PC-9 (cell line): ENCODE data around the gene GALNT9.

ENCODE experiments used
- EZH2 ChIP-seq: fragments of 200-600 bp; sonication (generic); IDR thresholded peaks from 2 replicates; pipeline ENCODE4 v1.8.0; 2017; ENCODE audit warnings: antibody characterized with exemption, low read depth
- TF ChIP-seq, protein P1 (sequence below): fragments of 200-600 bp; sonication (generic); conservative IDR thresholded peaks from 2 replicates; pipeline ENCODE4 v1.6.1; 2017; ENCODE audit warnings: mixed run types, antibody characterized with exemption, mild to moderate bottlenecking, moderate library complexity

DNA sequence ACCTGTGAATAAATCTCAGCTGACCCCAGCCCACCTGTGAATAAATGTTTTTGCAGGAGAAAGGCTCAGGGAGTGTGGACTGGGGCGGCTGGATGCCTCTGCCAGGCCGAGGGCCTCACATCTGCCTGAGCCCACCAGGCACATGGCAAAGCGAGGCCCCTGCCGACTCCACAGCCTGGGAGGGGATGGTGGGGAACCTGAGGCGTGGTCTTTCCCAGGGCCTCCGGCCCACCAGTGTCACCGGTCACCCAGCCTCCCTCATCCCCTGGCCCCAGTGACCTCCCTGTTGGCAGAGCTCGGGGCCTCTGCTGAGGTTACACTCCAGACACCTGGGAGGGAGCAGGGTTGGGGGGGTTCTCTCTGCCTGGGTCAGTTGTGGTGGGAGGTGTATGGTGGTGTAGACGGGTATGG is 177.0 kb downstream of the GALNT9 start:
- TF ChIP-seq, protein P1, sequence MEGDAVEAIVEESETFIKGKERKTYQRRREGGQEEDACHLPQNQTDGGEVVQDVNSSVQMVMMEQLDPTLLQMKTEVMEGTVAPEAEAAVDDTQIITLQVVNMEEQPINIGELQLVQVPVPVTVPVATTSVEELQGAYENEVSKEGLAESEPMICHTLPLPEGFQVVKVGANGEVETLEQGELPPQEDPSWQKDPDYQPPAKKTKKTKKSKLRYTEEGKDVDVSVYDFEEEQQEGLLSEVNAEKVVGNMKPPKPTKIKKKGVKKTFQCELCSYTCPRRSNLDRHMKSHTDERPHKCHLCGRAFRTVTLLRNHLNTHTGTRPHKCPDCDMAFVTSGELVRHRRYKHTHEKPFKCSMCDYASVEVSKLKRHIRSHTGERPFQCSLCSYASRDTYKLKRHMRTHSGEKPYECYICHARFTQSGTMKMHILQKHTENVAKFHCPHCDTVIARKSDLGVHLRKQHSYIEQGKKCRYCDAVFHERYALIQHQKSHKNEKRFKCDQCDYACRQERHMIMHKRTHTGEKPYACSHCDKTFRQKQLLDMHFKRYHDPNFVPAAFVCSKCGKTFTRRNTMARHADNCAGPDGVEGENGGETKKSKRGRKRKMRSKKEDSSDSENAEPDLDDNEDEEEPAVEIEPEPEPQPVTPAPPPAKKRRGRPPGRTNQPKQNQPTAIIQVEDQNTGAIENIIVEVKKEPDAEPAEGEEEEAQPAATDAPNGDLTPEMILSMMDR, result no peak
- TF ChIP-seq EZH2, result no peak
